Measurements from ENCODE around the gene ETV6.

DNA sequence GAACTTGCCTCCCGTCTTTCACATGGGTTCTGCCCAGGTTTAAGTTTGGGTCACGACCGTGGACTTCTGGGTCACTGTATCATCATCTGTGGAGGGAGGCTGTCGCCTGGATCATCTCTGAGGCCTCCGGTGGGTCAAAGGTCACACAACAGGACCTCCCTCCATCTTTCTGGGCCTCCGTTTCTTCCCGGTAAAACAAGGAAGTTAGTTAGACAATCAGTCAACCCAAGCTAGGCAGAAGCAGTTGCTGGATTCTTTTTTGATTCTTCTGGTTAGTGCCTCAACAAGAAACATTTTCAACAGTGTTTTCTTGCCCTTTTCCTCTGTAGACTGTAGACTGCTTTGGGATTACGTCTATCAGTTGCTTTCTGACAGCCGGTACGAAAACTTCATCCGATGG is 234.6 kb downstream of the ETV6 start:
- TF ChIP-seq, protein P1, sequence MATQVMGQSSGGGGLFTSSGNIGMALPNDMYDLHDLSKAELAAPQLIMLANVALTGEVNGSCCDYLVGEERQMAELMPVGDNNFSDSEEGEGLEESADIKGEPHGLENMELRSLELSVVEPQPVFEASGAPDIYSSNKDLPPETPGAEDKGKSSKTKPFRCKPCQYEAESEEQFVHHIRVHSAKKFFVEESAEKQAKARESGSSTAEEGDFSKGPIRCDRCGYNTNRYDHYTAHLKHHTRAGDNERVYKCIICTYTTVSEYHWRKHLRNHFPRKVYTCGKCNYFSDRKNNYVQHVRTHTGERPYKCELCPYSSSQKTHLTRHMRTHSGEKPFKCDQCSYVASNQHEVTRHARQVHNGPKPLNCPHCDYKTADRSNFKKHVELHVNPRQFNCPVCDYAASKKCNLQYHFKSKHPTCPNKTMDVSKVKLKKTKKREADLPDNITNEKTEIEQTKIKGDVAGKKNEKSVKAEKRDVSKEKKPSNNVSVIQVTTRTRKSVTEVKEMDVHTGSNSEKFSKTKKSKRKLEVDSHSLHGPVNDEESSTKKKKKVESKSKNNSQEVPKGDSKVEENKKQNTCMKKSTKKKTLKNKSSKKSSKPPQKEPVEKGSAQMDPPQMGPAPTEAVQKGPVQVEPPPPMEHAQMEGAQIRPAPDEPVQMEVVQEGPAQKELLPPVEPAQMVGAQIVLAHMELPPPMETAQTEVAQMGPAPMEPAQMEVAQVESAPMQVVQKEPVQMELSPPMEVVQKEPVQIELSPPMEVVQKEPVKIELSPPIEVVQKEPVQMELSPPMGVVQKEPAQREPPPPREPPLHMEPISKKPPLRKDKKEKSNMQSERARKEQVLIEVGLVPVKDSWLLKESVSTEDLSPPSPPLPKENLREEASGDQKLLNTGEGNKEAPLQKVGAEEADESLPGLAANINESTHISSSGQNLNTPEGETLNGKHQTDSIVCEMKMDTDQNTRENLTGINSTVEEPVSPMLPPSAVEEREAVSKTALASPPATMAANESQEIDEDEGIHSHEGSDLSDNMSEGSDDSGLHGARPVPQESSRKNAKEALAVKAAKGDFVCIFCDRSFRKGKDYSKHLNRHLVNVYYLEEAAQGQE (IDR thresholded peaks at IDR 0.05; ENCODE audit: insufficient read depth in 1 of 2, low read depth in 2 of 2, low read length in 2 of 2), result no peak
- TF ChIP-seq POLR2AphosphoS5 (IDR thresholded peaks at IDR 0.05; ENCODE audit: low read depth, low read length), result no peak
